B cell (primary cell): ENCODE data around the gene GGN.

Source experiments
- CTCF ChIP-seq: fragments of 200-600 bp; IDR thresholded peaks from one replicate; pipeline ENCODE4 v1.8.0; 2022; ENCODE audit warnings: antibody characterized with exemption, mild to moderate bottlenecking
- EZH2 ChIP-seq: IDR thresholded peaks from 2 replicates; pipeline ENCODE4 v1.6.1; 2012; ENCODE audit warnings: borderline replicate concordance, low read depth, mild to moderate bottlenecking, moderate library complexity, low read length; ENCODE audit not compliant: insufficient read depth, poor library complexity, severe bottlenecking

DNA sequence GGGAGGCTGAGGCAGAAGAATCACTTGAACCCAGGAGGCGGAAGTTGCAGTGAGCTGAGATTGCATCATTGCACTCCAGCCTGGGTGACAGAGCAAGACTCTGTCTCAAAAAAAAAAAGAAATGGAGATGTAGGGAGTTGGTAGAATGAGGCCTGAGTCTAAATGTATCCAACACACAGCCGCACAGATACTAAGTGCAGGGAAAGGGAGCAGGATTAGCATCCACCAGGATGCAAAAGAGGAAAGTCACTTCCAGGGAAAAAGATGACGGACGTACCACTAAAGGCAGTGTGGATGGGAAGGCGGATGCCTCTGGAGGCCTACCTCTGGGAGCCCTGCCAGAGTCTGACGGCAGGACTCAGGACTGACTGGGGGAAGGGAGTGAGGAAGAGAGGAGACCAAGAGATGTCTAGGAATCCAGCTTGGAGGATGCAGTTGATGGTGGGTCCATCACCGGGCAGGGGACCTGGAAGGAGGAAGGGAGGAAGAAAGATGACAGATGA lies 21.8 kb upstream of the GGN start:
- TF ChIP-seq CTCF = no peak
- no peak for TF ChIP-seq EZH2
